GM18873 (cell line): Measurements from ENCODE around the gene CANX.
A peak's percentile ranks its signal among the peaks of the same experiment; 100 is the strongest.
"Not testable (repeated sequence)": the region's sequence is repeated elsewhere in the genome, so short reads cannot be mapped to it uniquely, and the experiment has no call there.

Experiments
- ATAC-seq: cut with Tn5 transposase; IDR thresholded peaks from one replicate; pipeline ENCODE4 v1.9.1; 2021; ENCODE audit warnings: mild to moderate bottlenecking, moderate library complexity, moderate number of reproducible peaks; ENCODE audit not compliant: unreplicated experiment, low FRiP score

CANX gene

GRCh38 chr5:179698935-179699615, at the start of gene CANX:
CANX (plus strand) TSS chr5:179698967; CDS start chr5:179705682, 6,715 bp downstream.
- peak; percentile 0 for ATAC-seq

GRCh38 chr5:179649166-179649703, 49.5 kb upstream of the CANX start:
- ATAC-seq: not testable (repeated sequence)

DNA sequence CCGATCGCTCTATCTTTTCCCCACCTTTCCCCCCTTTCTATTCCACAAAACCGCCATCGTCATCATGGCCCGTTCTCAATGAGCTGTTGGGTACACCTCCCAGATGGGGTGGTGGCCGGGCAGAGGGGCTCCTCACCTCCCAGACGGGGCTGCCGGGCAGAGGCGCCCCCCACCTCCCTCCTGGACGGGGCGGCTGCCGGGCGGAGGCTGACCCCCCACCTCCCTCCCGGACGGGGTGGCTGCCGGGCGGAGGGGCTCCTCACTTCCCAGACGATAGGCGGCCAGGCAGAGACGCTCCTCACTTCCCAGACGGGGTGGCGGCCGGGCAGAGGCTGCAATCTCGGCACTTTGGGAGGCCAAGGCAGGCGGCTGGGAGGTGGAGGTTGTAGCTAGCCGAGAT, 48.5 kb upstream of the CANX start:
- ATAC-seq: not testable (repeated sequence)

DNA sequence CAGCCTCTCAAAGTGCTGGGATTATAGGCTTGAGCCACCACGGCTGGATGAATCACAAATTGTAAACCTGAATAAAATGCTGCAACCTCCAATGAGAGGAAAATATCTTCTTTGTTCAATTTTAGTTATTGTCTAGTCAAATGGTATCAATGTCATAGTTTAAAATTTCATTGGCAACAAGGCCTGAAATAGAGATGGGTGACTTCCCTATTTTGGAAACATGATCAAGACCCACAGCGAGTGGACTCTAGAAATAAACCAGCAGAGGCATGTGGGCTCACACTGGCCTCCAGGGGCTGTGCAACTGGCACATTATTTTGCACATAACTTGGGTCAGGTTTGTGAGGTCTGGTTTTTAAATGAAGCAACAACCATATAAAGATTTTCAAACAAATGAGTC, 45.6 kb upstream of the CANX start:
- ATAC-seq: not testable (repeated sequence)

GRCh38 chr5:179657302-179658178, 41.2 kb upstream of the CANX start:
- ATAC-seq: peak; percentile 70

GRCh38 chr5:179658179-179658856, 40.4 kb upstream of the CANX start:
- ATAC-seq: peak; percentile 59

DNA sequence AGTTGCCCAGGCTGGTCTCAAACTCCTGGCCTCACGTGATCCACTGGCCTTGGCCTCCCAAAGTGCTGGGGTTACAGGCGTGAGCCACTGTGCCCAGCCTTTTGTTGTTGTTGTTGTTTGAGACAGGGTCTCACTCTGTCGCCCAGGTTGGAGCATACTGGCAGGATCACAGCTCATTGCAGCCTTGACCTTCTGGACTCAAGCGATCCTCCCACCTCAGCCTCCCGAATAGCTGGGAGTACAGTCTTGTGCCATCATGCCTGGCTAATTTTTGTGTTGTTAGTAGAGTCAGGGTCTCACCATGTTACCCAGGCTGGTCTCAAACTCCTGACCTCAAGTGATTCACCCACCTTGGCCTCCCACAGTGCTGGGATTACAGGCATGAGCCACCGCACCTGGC, 37.1 kb upstream of the CANX start:
- ATAC-seq: not testable (repeated sequence)

DNA sequence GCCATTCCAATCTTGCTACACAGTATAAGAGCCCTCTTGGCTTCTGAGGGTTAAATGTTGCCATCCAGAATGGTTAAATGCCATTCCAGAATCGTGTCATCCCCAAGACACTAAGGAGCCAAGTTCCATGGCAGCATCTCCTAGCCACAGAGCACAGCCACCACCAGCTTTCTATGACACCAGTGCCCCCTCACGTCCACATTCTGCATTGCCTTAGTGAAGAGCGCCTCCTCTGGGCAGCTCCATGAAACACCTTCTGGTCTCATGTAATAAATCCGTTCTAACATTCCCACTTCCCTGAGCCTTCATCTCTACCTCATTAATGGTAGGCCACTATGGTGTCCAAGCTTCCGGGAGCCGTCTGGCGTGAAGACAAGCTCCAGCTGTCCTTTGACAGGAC, 30.4 kb upstream of the CANX start:
- no peak for ATAC-seq

- ATAC-seq: peak; percentile 86
Observed at GRCh38 chr5:179678223-179679013, 20.3 kb upstream of the CANX start.

GRCh38 chr5:179679014-179679674, 19.6 kb upstream of the CANX start:
- no peak for ATAC-seq

- ATAC-seq: no peak
Observed at GRCh38 chr5:179680014-179680779, 18.6 kb upstream of the CANX start.

DNA sequence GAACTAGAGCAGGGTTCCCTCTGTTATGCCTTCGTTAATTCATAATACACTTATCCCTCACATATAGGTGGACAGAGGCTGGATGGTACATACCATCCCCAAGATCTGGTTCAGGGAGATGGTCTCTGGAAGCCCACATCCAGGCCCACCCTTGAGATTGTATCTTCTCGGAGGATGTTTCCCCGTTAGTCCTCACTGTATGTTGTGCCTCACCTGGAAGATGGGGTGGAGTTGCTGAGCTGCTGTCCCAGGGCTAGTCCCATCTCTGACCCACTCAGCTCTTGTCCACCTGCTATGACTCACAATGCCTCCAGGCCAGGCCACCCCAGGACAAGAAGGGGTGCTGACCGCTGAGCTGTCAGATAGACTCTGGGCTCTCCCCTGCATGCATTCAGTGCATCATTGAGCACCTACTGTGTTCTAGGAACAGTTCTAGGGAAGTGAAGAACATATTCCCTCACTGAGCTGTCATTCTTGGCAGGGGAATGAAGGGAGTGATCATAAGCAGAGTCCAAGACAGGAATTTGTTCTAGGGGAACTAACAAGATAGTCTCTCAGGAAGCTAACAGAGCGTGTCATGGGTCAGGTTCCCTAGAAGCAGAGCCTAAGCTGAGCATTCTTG, 17.9 kb upstream of the CANX start, which contains the start of gene CBY3:
Gene CBY3, minus strand, starts transcription at position 255 of the 622 bp plus-strand sequence. Its CDS starts 116 bp downstream, at position 139.
- ATAC-seq: no peak

DNA sequence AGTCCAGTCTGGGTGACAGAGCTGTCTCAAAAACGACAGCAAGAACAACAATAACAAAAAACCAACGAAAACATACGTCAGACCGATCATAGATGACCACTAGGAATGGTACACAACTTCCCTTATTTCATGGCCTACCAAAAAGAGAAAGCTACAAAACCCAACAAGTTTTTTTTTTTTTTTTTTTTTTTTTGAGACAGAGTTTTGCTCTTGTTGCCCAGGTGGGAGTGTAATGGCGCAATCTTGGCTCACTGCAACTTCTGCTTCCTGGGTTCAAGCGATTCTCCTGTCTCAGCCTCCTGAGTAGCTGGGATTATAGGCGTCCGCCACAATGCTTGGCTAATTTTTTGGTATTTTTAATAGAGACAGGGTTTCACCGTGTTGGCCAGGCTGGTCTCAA, 9.6 kb upstream of the CANX start:
- not testable (repeated sequence) for ATAC-seq

- no peak for ATAC-seq
Observed at GRCh38 chr5:179694561-179694960, 4.2 kb upstream of the CANX start.

DNA sequence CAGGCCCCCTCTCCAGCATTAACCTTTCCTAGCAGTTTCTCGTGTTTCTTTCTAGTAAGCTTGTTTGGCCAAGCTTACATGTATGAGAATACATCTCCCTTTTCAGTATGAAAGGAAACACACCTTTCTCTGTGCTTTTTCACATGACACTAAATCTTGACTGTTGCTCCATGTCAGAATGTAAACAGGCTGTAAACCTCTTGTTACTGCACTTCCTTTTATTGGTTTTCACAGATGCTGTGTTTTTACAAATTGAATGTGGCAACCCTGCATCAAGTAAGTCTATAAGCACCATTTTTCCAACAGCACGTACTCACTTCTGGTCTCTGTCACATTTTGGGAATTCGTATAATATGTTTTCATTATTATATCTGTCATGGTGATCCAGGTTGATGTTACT, 2.2 kb upstream of the CANX start:
- ATAC-seq: no peak

- no peak for ATAC-seq
Observed at GRCh38 chr5:179697108-179697507, 1.7 kb upstream of the CANX start.

- ATAC-seq: not testable (repeated sequence)
Observed at GRCh38 chr5:179697543-179697942, 1.2 kb upstream of the CANX start.
